Muscle layer of colon (tissue), 2 donors: ENCODE measurements around the gene HOXB8.
A peak's percentile ranks its signal among the peaks of the same experiment; 100 is the strongest.

Source experiments
- H3K27ac ChIP-seq: one replicate; pipeline ENCODE4 v1.7.0; 2013; ENCODE audit warnings: low read depth, mild to moderate bottlenecking, low read length, moderate library complexity
- H3K27me3 ChIP-seq, 2 donors: one replicate each; pipeline ENCODE4 v1.7.0; 2013; ENCODE audit warnings: low read length in 2 of 2, mild to moderate bottlenecking in 2 of 2; ENCODE audit not compliant: insufficient read depth in 2 of 2, control insufficient read depth in 1 of 2
- H3K36me3 ChIP-seq: one replicate; pipeline ENCODE4 v1.7.0; 2013; ENCODE audit warnings: mild to moderate bottlenecking, low read length; ENCODE audit not compliant: insufficient read depth
- H3K4me1 ChIP-seq: one replicate; pipeline ENCODE4 v1.7.0; 2013; ENCODE audit warnings: mild to moderate bottlenecking, low read length; ENCODE audit not compliant: insufficient read depth
- H3K4me3 ChIP-seq, 2 donors: one replicate each; pipeline ENCODE4 v1.7.0; 2013; ENCODE audit warnings: low read length in 2 of 2, low read depth in 1 of 2, mild to moderate bottlenecking in 1 of 2, moderate library complexity in 1 of 2
- H3K9ac ChIP-seq: one replicate; pipeline ENCODE4 v1.7.0; 2013; ENCODE audit warnings: low read length
- H3K9me3 ChIP-seq: one replicate; pipeline ENCODE4 v1.7.0; 2013; ENCODE audit warnings: mild to moderate bottlenecking, low read length
- donor health status: abdominal sarcoma.
- donor health status: Adenocarcinoma of cecum.

The HOXB8 gene

GRCh38 chr17:48611213-48611612 lies 3.9 kb downstream of the HOXB8 start:
- peak overlapping the region; percentile 27 for H3K9ac ChIP-seq
- peaks cover 3% of the 10 kb centered on the region for H3K4me1 ChIP-seq
- no peaks in the 10 kb centered on the region for H3K9me3 ChIP-seq
- no peaks in the 10 kb centered on the region for H3K36me3 ChIP-seq
- H3K27ac ChIP-seq = peak overlapping the region; percentile 57
- peaks cover 31 to 70% of the 10 kb centered on the region in 2 donors for H3K27me3 ChIP-seq
- H3K4me3 ChIP-seq = peak overlapping the region; percentile 51 to 74

- peaks cover 4% of the 10 kb centered on the region for H3K4me1 ChIP-seq
- peak within 1 kb of the TSS; percentile 27 for H3K9ac ChIP-seq
- H3K9me3 ChIP-seq = no peaks in the 10 kb centered on the region
- H3K4me3 ChIP-seq = peak within 1 kb of the TSS; percentile 74 to 80
- peak within 1 kb of the TSS; percentile 57 for H3K27ac ChIP-seq
- H3K27me3 ChIP-seq = peaks cover 25 to 63% of the 10 kb centered on the region in 2 donors
- H3K36me3 ChIP-seq = no peaks in the 10 kb centered on the region
Observed at GRCh38 chr17:48610282-48611211, 4.5 kb downstream of the HOXB8 start, which contains the start of gene HOXB7. Gene HOXB7 (minus strand): TSS chr17:48611017. CDS start chr17:48610918, 99 bp downstream.

- peaks cover 9% of the 10 kb centered on the region for H3K4me1 ChIP-seq
- H3K36me3 ChIP-seq = no peaks in the 10 kb centered on the region
- H3K4me3 ChIP-seq = peak overlapping the region; percentile 74 to 80
- H3K27ac ChIP-seq = peak overlapping the region; percentile 57
- H3K27me3 ChIP-seq = peaks cover 17 to 56% of the 10 kb centered on the region in 2 donors
- H3K9me3 ChIP-seq = no peaks in the 10 kb centered on the region
- H3K9ac ChIP-seq = no peak overlapping the region
Observed at GRCh38 chr17:48609759-48610281, 5.3 kb downstream of the HOXB8 start.

GRCh38 chr17:48609033-48609432 lies 6.1 kb downstream of the HOXB8 start:
- Histone ChIP-seq H3K4me3 (no peak overlapping the region), H3K27me3 (peaks cover 11 to 48% of the 10 kb centered on the region in 2 donors), H3K9me3 (no peaks in the 10 kb centered on the region), H3K36me3 (peaks cover 1% of the 10 kb centered on the region), H3K4me1 (peaks cover 9% of the 10 kb centered on the region), H3K9ac (no peak overlapping the region), H3K27ac (no peak overlapping the region)

- H3K4me3 ChIP-seq = no peak overlapping the region
- H3K4me1 ChIP-seq = peaks cover 9% of the 10 kb centered on the region
- H3K9ac ChIP-seq = no peak overlapping the region
- H3K36me3 ChIP-seq = peaks cover 5% of the 10 kb centered on the region
- H3K9me3 ChIP-seq = no peaks in the 10 kb centered on the region
- no peak overlapping the region for H3K27ac ChIP-seq
- peaks cover 6 to 43% of the 10 kb centered on the region in 2 donors for H3K27me3 ChIP-seq
Observed at GRCh38 chr17:48608494-48608834, 6.6 kb downstream of the HOXB8 start.

GRCh38 chr17:48606892-48607614 lies 8.0 kb downstream of the HOXB8 start:
- Histone ChIP-seq H3K27ac (no peak overlapping the region), H3K4me3 (no peak overlapping the region), H3K27me3 (peaks cover 0 to 31% of the 10 kb centered on the region in 2 donors), H3K36me3 (peaks cover 5% of the 10 kb centered on the region), H3K9ac (no peak overlapping the region), H3K4me1 (peaks cover 20% of the 10 kb centered on the region), H3K9me3 (no peaks in the 10 kb centered on the region)

GRCh38 chr17:48605991-48606891 lies 8.9 kb downstream of the HOXB8 start:
- Histone ChIP-seq H3K4me1 (peaks cover 27% of the 10 kb centered on the region), H3K27ac (no peak overlapping the region), H3K9me3 (no peaks in the 10 kb centered on the region), H3K36me3 (peaks cover 5% of the 10 kb centered on the region), H3K4me3 (no peak overlapping the region), H3K9ac (no peak overlapping the region), H3K27me3 (peaks cover 0 to 23% of the 10 kb centered on the region in 2 donors)

- Histone ChIP-seq H3K27ac (peak overlapping the region; percentile 62), H3K36me3 (peaks cover 5% of the 10 kb centered on the region), H3K9me3 (no peaks in the 10 kb centered on the region), H3K4me3 (peak overlapping the region in 1 of 2 donors; percentile 69), H3K27me3 (peaks cover 0 to 16% of the 10 kb centered on the region in 2 donors), H3K9ac (peak overlapping the region; percentile 34), H3K4me1 (peaks cover 35% of the 10 kb centered on the region)
Observed at GRCh38 chr17:48605409-48605919, 9.6 kb downstream of the HOXB8 start.

- peak within 1 kb of the TSS; percentile 15 to 69 for H3K4me3 ChIP-seq
- peak within 1 kb of the TSS; percentile 72 for H3K27ac ChIP-seq
- peaks cover 41% of the 10 kb centered on the region for H3K4me1 ChIP-seq
- peak within 1 kb of the TSS; percentile 34 for H3K9ac ChIP-seq
- no peaks in the 10 kb centered on the region for H3K9me3 ChIP-seq
- peaks cover 5% of the 10 kb centered on the region for H3K36me3 ChIP-seq
- peaks cover 0 to 10% of the 10 kb centered on the region in 2 donors for H3K27me3 ChIP-seq
Observed at GRCh38 chr17:48604770-48605329, 10.2 kb downstream of the HOXB8 start, which contains the start of gene HOXB6. Gene HOXB6 (minus strand): TSS chr17:48604986. CDS start chr17:48598150, 6,836 bp downstream.
